K562 (cell line): Measurements from ENCODE around the gene LTBP2. TPM values are rescaled to one million over a fixed set of nuclear protein-coding genes. Genes with fewer than 3 reads are reported as not detected.
A peak's percentile ranks its signal among the peaks of the same experiment; 100 is the strongest.

Experiments used
- ATAC-seq: fragments of 200-7000 bp; cut with Tn5 transposase; 3 replicates; pipeline ENCODE4 v1.9.1; 2020; ENCODE audit warnings: moderate library complexity
- BruUV-seq: library from RNA; stranded (reverse); fragments of 400-500 nt; replicated peaks from 2 replicates; lab custom pipeline; 2021; lab: Mats Ljungman, UMichigan
- CTCF ChIA-PET: fragments of 300-600 bp; formaldehyde crosslinking; extraction: SDS; loops from one replicate; lab custom pipeline; 2021; ENCODE audit warnings: low intra/inter-chr PET ratio; lab: Yijun Ruan, JAX
- POLR2A ChIA-PET: fragments of 300-600, 350-650 bp; sonication (Branson Sonifier 250); formaldehyde crosslinking; extraction: SDS; loops from one replicate; lab custom pipeline; 2021; ENCODE audit warnings: antibody characterized with exemption, inconsistent platforms; lab: Yijun Ruan, JAX
- DNase-seq, 4 experiments: peaks; one replicate each; pipeline versions ENCODE4 v3.0.0 to v3.0.0-alpha.2; 2011 to 2018; ENCODE audit warnings: low spot score in 3 of 4, mixed read lengths in 3 of 4; ENCODE audit errors: extremely low read depth in 1 of 4
- FAIRE-seq: peaks from 2 replicates; lab custom pipeline; 2011; peaks lifted over from hg19 to GRCh38; lab: Jason Lieb, UNC
- H2AFZ ChIP-seq: 2 replicates; pipeline ENCODE4 v1.6.0; 2011; ENCODE audit warnings: low read depth, low read length, control low read depth, inconsistent platforms
- H3K27ac ChIP-seq: fragments of 200-600 bp; 3 replicates; pipeline ENCODE4 v1.8.0; 2011; ENCODE audit warnings: low read depth, mild to moderate bottlenecking, control low read depth, inconsistent platforms, low read length, moderate library complexity, mixed read lengths; ENCODE audit errors: extremely low read depth
- H3K27me3 ChIP-seq, 2 experiments: fragments of 300-600 bp in 1 of 2; 2 replicates in 1 of 2; 3 replicates in 1 of 2; pipeline versions ENCODE4 v1.6.0 to v1.8.0; 2011; ENCODE audit warnings: inconsistent platforms in 2 of 2, low read length in 2 of 2, mild to moderate bottlenecking in 1 of 2, mixed read lengths in 1 of 2, moderate library complexity in 1 of 2; ENCODE audit not compliant: control insufficient read depth in 2 of 2, insufficient read depth in 2 of 2
- H3K36me3 ChIP-seq: fragments of 300-600 bp; 3 replicates; pipeline ENCODE4 v1.8.0; 2011; ENCODE audit warnings: mild to moderate bottlenecking, low read length, inconsistent platforms; ENCODE audit not compliant: control insufficient read depth, insufficient read depth
- H3K4me1 ChIP-seq, 2 experiments: fragments of 200-600 bp in 1 of 2; replicated peaks in 1 of 2; 2 replicates in 1 of 2; 3 replicates in 1 of 2; pipeline versions ENCODE4 v1.5.1 to v1.8.0; 2011; ENCODE audit warnings: inconsistent platforms in 2 of 2, low read length in 2 of 2, mild to moderate bottlenecking in 1 of 2, mixed read lengths in 1 of 2, moderate library complexity in 1 of 2; ENCODE audit not compliant: control insufficient read depth in 2 of 2, insufficient read depth in 2 of 2
- H3K4me2 ChIP-seq: 2 replicates; pipeline ENCODE4 v1.6.1; 2011; ENCODE audit warnings: low read length, control low read depth, inconsistent platforms, mixed read lengths; ENCODE audit not compliant: insufficient read depth
- H3K4me3 ChIP-seq: fragments of 200-600 bp; sonication (generic), shearing (Covaris generic); 2 replicates; pipeline ENCODE4 v1.5.1; 2016; ENCODE audit warnings: control low read depth, inconsistent platforms
- H3K79me2 ChIP-seq: fragments of 200-600 bp; 3 replicates; pipeline ENCODE4 v1.8.0; 2011; ENCODE audit warnings: low read length, inconsistent platforms; ENCODE audit not compliant: control insufficient read depth, insufficient read depth
- H3K9ac ChIP-seq, 2 experiments: 2 replicates each; pipeline versions ENCODE4 v1.6.0 to v1.6.1; 2011; ENCODE audit warnings: low read depth in 2 of 2, low read length in 2 of 2, control low read depth in 1 of 2, inconsistent platforms in 1 of 2, mild to moderate bottlenecking in 1 of 2, mixed read lengths in 1 of 2; ENCODE audit not compliant: insufficient read depth in 1 of 2
- H3K9me1 ChIP-seq: one replicate; pipeline ENCODE4 v1.6.0; 2011; ENCODE audit warnings: inconsistent platforms, mild to moderate bottlenecking, low read length, moderate library complexity; ENCODE audit not compliant: control insufficient read depth, insufficient read depth
- H3K9me3 ChIP-seq: replicated peaks from 2 replicates; pipeline ENCODE4 v1.5.1; 2011; ENCODE audit warnings: low read depth, low read length, inconsistent platforms; ENCODE audit not compliant: control insufficient read depth, insufficient read depth
- H4K20me1 ChIP-seq: replicated peaks from 2 replicates; pipeline ENCODE4 v1.6.1; 2011; ENCODE audit warnings: low read length, inconsistent platforms, mixed read lengths; ENCODE audit not compliant: control insufficient read depth, insufficient read depth
- ATF3 ChIP-seq, 2 experiments: fragments of 450-650 bp in 1 of 2; sonication (generic) in 1 of 2; formaldehyde crosslinking in 1 of 2; IDR thresholded peaks in 1 of 2; conservative IDR thresholded peaks in 1 of 2; 2 replicates each; pipeline versions ENCODE4 v1.6.1 to v1.8.1; 2016 to 2023; ENCODE audit warnings: mild to moderate bottlenecking in 2 of 2, moderate library complexity in 2 of 2, inconsistent platforms in 1 of 2, missing genetic modification reagents in 1 of 2
- CTCF ChIP-seq, 3 experiments: IDR thresholded peaks in 2 of 3; conservative IDR thresholded peaks in 1 of 3; 2 replicates each; pipeline ENCODE4 v1.5.1; 2011 to 2012; ENCODE audit warnings: low read length in 3 of 3, mild to moderate bottlenecking in 3 of 3, control low read depth in 2 of 3, improper control_type of control experiment in 1 of 3, inconsistent platforms in 1 of 3, low read depth in 1 of 3, mixed read lengths in 1 of 3, moderate library complexity in 1 of 3; ENCODE audit not compliant: insufficient read depth in 2 of 3
- CTCFL ChIP-seq: IDR thresholded peaks from 2 replicates; pipeline ENCODE4 v1.6.1; 2011; ENCODE audit warnings: borderline replicate concordance, low read depth, mild to moderate bottlenecking, moderate library complexity, low read length; ENCODE audit not compliant: insufficient read depth, poor library complexity, severe bottlenecking
- IRF2 ChIP-seq: sonication (generic); formaldehyde crosslinking; IDR thresholded peaks from 2 replicates; pipeline ENCODE4 v1.8.1; 2022; ENCODE audit warnings: mild to moderate bottlenecking, missing genetic modification reagents
- JUNB ChIP-seq: fragments of 450-650 bp; formaldehyde crosslinking; conservative IDR thresholded peaks from 2 replicates; pipeline ENCODE4 v1.4.0; 2020; ENCODE audit warnings: mild to moderate bottlenecking
- MAZ ChIP-seq, 2 experiments: fragments of 450-650 bp in 1 of 2; sonication (generic) in 1 of 2; formaldehyde crosslinking; IDR thresholded peaks in 1 of 2; conservative IDR thresholded peaks in 1 of 2; 2 replicates each; pipeline versions ENCODE4 v1.4.0 to v1.5.0; 2020; ENCODE audit warnings: mild to moderate bottlenecking in 1 of 2, missing genetic modification reagents in 1 of 2
- NFXL1 ChIP-seq: fragments of 450-650 bp; formaldehyde crosslinking; IDR thresholded peaks from 2 replicates; pipeline ENCODE4 v1.4.0; 2021; ENCODE audit warnings: mild to moderate bottlenecking
- RAD21 ChIP-seq, 2 experiments: fragments of 250-450 bp in 1 of 2; fragments of 450-650 bp in 1 of 2; sonication (Bioruptor Pico) in 1 of 2; formaldehyde crosslinking in 1 of 2; IDR thresholded peaks in 1 of 2; conservative IDR thresholded peaks in 1 of 2; 2 replicates each; pipeline versions ENCODE4 v1.4.0 to v1.8.0; 2020 to 2022; ENCODE audit warnings: mild to moderate bottlenecking in 2 of 2, moderate library complexity in 1 of 2
- RAD51 ChIP-seq: fragments of 450-650 bp; IDR thresholded peaks from 2 replicates; pipeline ENCODE4 v1.7.1; 2016; ENCODE audit warnings: low read depth, mild to moderate bottlenecking, borderline replicate concordance
- RUNX1 ChIP-seq: sonication (generic); IDR thresholded peaks from 2 replicates; pipeline ENCODE4 v1.6.1; 2016; ENCODE audit warnings: antibody characterized with exemption, low read depth
- WGBS: fragments of 100-300 bp; shearing (Covaris generic); methylation state at CpG from one replicate; pipeline ENCODE4 v1.1.6; 2016; ENCODE audit warnings: low coverage, mixed read lengths; ENCODE audit not compliant: insufficient coverage; ENCODE audit errors: missing lambda C conversion rate; 5-methylcytosine and 5-hydroxymethylcytosine counted together
- in situ Hi-C: fragments of 300-500 bp; cut with MboI; formaldehyde crosslinking; loops from 4 replicates; pipeline ENCODE4 v1.15.0; 2018; ENCODE audit warnings: inconsistent platforms, mixed read lengths
- intact Hi-C: fragments of 100-400 bp; cut with micrococcal nuclease; formaldehyde crosslinking; loops from 2 replicates; pipeline ENCODE4 v1.14.2; 2022
- polyA plus RNA-seq, 8 experiments: library from polyadenylated mRNA; depleted of rRNA in 4 of 8; stranded (reverse) in 5 of 8; unstranded in 3 of 8; fragments of >200 nt; fragmentation: Nextera tagmentation in 2 of 8; fragmentation: Illumina TruSeq in 1 of 8; extraction: Ambion mirVana in 2 of 8; extraction: Trizol in 1 of 8; gene quantifications; 2 replicates each; pipeline versions ENCODE4 v1.2.1 to v1.2.3, GENCODE V29; 2011 to 2014; ENCODE audit warnings: inconsistent platforms in 1 of 8, missing spikeins in 1 of 8
- total RNA-seq, 7 experiments: library from RNA; depleted of rRNA in 6 of 7; stranded (reverse); fragments of >200 nt in 6 of 7; fragmentation: Illumina TruSeq in 2 of 7; extraction: Trizol in 2 of 7; gene quantifications; 2 replicates each; pipeline versions ENCODE4 v1.2.1 to v1.2.3, GENCODE V29; 2011 to 2021; ENCODE audit warnings: low replicate concordance in 1 of 7
- TF ChIP-seq, protein P1 (sequence below): fragments of 450-650 bp; IDR thresholded peaks from 2 replicates; pipeline ENCODE4 v1.6.1; 2016; ENCODE audit warnings: borderline replicate concordance

Gene LTBP2
- total and polyA plus RNA-seq, 9 of the 15 experiments (the other 6 are each of a cell fraction or from before 2014, with no cell fraction given): under 0.01 to 0.18 (median 0.03) TPM; not detected in 3

GRCh38 chr14:74502236-74503019, 109.6 kb downstream of the LTBP2 start:
- Histone ChIP-seq H3K79me2 (no peaks in the 10 kb centered on the region), H3K4me2 (no peak overlapping the region), H3K36me3 (no peaks in the 10 kb centered on the region), H4K20me1 (no peaks in the 10 kb centered on the region; the same call in 1 of the 2 replicates), H3K9me3 (no peaks in the 10 kb centered on the region), H3K4me3 (no peak overlapping the region), H3K9ac (no peak overlapping the region), H3K9me1 (no peaks in the 10 kb centered on the region), H2AFZ (no peak overlapping the region), H3K4me1 (peaks cover 0 to 7% of the 10 kb centered on the region in 2 experiments; a peak in 1 of 5 replicates), H3K27ac (no peak overlapping the region), H3K27me3 (peaks cover 0 to 33% of the 10 kb centered on the region in 2 experiments; a peak in 2 of 5 replicates)
- intact Hi-C loops (loop anchor here (5.0 kb wide), 1 partner anchor 300 kb away; no protein-coding TSS in a partner anchor), in situ Hi-C loops (no loop called here)
- peak; percentile 27 to 52 (median 34) for DNase-seq
- ATAC-seq: peak; percentile 89
- ChIA-PET POLR2A (interaction anchor here (0.6 to 0.9 kb wide), 2 partner anchors 9 to 45 kb away, joined by 3 read pairs; partner anchors contain the start of genes ISCA2 and NPC2), CTCF (interaction anchor here (1.3 kb wide), 1 partner anchor 302 kb away, joined by 4 read pairs; no protein-coding TSS in a partner anchor)
- WGBS: 7% methylated on average over 6 of the region's 21 CpGs
- no TSS peak for BruUV-seq
- peak; percentile 46 for FAIRE-seq
- TF ChIP-seq NFXL1 (CRISPR knock-in tag) (no peak), CTCFL (peak; percentile 36), JUNB (no peak), RAD21 (CRISPR knock-in tag; conservative IDR thresholded peaks at IDR 0.05 in 1 of 2, IDR thresholded peaks at IDR 0.05 in 1 of 2) (peak in 1 of 2 experiments; percentile 28; a peak in 1 of 4 replicates), CTCF (IDR thresholded peaks at IDR 0.05 in 2 of 3, conservative IDR thresholded peaks at IDR 0.05 in 1 of 3; ENCODE audit: insufficient read depth in 2 of 3, low read depth in 1 of 3, low read length in 3 of 3) (peak; percentile 54 to 70 (median 61)), ATF3 (IDR thresholded peaks at IDR 0.05) (no peak), ATF3 (CRISPR knock-in tag; conservative IDR thresholded peaks at IDR 0.05) (no peak), RAD51 (no peak), RUNX1 (no peak), IRF2 (CRISPR knock-in tag) (no peak), MAZ (CRISPR knock-in tag; conservative IDR thresholded peaks at IDR 0.05 in 1 of 2, IDR thresholded peaks at IDR 0.05 in 1 of 2) (no peak)
- TF ChIP-seq, protein P1, sequence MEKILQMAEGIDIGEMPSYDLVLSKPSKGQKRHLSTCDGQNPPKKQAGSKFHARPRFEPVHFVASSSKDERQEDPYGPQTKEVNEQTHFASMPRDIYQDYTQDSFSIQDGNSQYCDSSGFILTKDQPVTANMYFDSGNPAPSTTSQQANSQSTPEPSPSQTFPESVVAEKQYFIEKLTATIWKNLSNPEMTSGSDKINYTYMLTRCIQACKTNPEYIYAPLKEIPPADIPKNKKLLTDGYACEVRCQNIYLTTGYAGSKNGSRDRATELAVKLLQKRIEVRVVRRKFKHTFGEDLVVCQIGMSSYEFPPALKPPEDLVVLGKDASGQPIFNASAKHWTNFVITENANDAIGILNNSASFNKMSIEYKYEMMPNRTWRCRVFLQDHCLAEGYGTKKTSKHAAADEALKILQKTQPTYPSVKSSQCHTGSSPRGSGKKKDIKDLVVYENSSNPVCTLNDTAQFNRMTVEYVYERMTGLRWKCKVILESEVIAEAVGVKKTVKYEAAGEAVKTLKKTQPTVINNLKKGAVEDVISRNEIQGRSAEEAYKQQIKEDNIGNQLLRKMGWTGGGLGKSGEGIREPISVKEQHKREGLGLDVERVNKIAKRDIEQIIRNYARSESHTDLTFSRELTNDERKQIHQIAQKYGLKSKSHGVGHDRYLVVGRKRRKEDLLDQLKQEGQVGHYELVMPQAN: no peak
